Measurements from ENCODE around the gene KCNMB4. TPM values are rescaled to one million over a fixed set of nuclear protein-coding genes. Genes with fewer than 3 reads are reported as not detected.
A peak's percentile ranks its signal among the peaks of the same experiment; 100 is the strongest.

KCNMB4 gene
- total RNA-seq, 3 donors from 2014 or later (not counting 1 experiment from before 2014, with no cell fraction given) = 0.43 TPM; not detected in 2

DNA sequence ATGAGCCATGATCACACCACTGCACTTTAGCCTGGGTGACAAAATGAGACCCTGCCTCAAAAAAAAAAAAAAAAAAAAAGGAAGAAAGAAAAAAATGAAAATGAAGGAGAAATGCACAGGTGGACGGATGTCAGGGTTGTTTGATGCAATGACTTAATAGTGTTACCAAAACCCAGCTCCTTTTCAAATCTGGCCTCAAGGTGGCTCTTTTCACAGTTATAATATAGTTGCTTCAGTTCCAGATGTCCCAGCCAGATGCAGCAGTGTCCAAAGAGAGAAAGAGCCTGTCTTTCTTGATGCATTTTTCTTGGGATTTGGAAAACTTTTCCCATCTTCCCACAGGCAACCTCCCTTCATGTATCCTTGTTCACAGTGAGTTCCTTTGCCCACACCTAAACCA, 36.5 kb downstream of the KCNMB4 start:
- ATAC-seq = no peak
- TF ChIP-seq CTCF (IDR thresholded peaks at IDR 0.05) = no peak
- no peak for DNase-seq
- Mint-ChIP-seq H3K27ac (no peak overlapping the region), H3K4me1 (no peaks in the 10 kb centered on the region), H3K36me3 (no peaks in the 10 kb centered on the region), H3K27me3 (ENCODE audit: low read depth in 2 of 2) (peaks cover 0 to 5% of the 10 kb centered on the region in 2 donors), H3K4me3 (no peak overlapping the region), H3K9me3 (no peaks in the 10 kb centered on the region)
- H3K4me3 ChIP-seq (ENCODE audit: low read length) = no peak overlapping the region
- no peaks in the 10 kb centered on the region for H3K27me3 ChIP-seq (ENCODE audit: control insufficient read depth, insufficient read depth, low read length)
- H3K9me3 ChIP-seq (ENCODE audit: control insufficient read depth, insufficient read depth, low read length) = no peaks in the 10 kb centered on the region
- no CpG with 5 or more reads among the region's 1 CpG for WGBS (ENCODE audit: insufficient coverage)
- H3K36me3 ChIP-seq (ENCODE audit: control insufficient read depth, insufficient read depth, low read length) = no peaks in the 10 kb centered on the region
- H3K27ac ChIP-seq (ENCODE audit: low read length) = no peak overlapping the region
- intact Hi-C loops (cut with micrococcal nuclease) = no loop called here
- no peaks in the 10 kb centered on the region for H3K4me1 ChIP-seq (ENCODE audit: control insufficient read depth, insufficient read depth, low read length)

GRCh38 chr12:70403826-70404225, 37.7 kb downstream of the KCNMB4 start:
- no peak for ATAC-seq
- no peaks in the 10 kb centered on the region for H3K27me3 ChIP-seq (ENCODE audit: control insufficient read depth, insufficient read depth, low read length)
- no peak overlapping the region for H3K27ac ChIP-seq (ENCODE audit: low read length)
- no peak for DNase-seq
- H3K9me3 ChIP-seq (ENCODE audit: control insufficient read depth, insufficient read depth, low read length) = no peaks in the 10 kb centered on the region
- H3K36me3 Mint-ChIP-seq = no peaks in the 10 kb centered on the region
- H3K4me1 Mint-ChIP-seq = no peaks in the 10 kb centered on the region
- H3K4me1 ChIP-seq (ENCODE audit: control insufficient read depth, insufficient read depth, low read length) = no peaks in the 10 kb centered on the region
- H3K27me3 Mint-ChIP-seq (ENCODE audit: low read depth in 2 of 2) = peaks cover 0 to 3% of the 10 kb centered on the region in 2 donors
- H3K27ac Mint-ChIP-seq = no peak overlapping the region
- no peak overlapping the region for H3K4me3 ChIP-seq (ENCODE audit: low read length)
- H3K36me3 ChIP-seq (ENCODE audit: control insufficient read depth, insufficient read depth, low read length) = no peaks in the 10 kb centered on the region
- no peaks in the 10 kb centered on the region for H3K9me3 Mint-ChIP-seq
- intact Hi-C loops (cut with micrococcal nuclease) = no loop called here
- no peak overlapping the region for H3K4me3 Mint-ChIP-seq
- TF ChIP-seq CTCF (IDR thresholded peaks at IDR 0.05) = no peak

GRCh38 chr12:70408004-70408790, 42.1 kb downstream of the KCNMB4 start:
- intact Hi-C loops (cut with micrococcal nuclease) = no loop called here
- no peaks in the 10 kb centered on the region for H3K27me3 ChIP-seq (ENCODE audit: control insufficient read depth, insufficient read depth, low read length)
- H3K4me3 ChIP-seq (ENCODE audit: low read length) = no peak overlapping the region
- peaks cover 0 to 9% of the 10 kb centered on the region in 2 donors for H3K27me3 Mint-ChIP-seq (ENCODE audit: low read depth in 2 of 2)
- DNase-seq = no peak
- no peak overlapping the region for H3K27ac ChIP-seq (ENCODE audit: low read length)
- H3K36me3 ChIP-seq (ENCODE audit: control insufficient read depth, insufficient read depth, low read length) = no peaks in the 10 kb centered on the region
- H3K4me3 Mint-ChIP-seq = no peak overlapping the region
- H3K9me3 Mint-ChIP-seq = no peaks in the 10 kb centered on the region
- no peak overlapping the region for H3K27ac Mint-ChIP-seq
- ATAC-seq = no peak
- no peak for TF ChIP-seq CTCF (IDR thresholded peaks at IDR 0.05)
- H3K4me1 Mint-ChIP-seq = no peaks in the 10 kb centered on the region
- no peaks in the 10 kb centered on the region for H3K9me3 ChIP-seq (ENCODE audit: control insufficient read depth, insufficient read depth, low read length)
- 95% methylated on average over 15 of the region's 16 CpGs for WGBS (ENCODE audit: insufficient coverage)
- no peaks in the 10 kb centered on the region for H3K36me3 Mint-ChIP-seq
- H3K4me1 ChIP-seq (ENCODE audit: control insufficient read depth, insufficient read depth, low read length) = no peaks in the 10 kb centered on the region

DNA sequence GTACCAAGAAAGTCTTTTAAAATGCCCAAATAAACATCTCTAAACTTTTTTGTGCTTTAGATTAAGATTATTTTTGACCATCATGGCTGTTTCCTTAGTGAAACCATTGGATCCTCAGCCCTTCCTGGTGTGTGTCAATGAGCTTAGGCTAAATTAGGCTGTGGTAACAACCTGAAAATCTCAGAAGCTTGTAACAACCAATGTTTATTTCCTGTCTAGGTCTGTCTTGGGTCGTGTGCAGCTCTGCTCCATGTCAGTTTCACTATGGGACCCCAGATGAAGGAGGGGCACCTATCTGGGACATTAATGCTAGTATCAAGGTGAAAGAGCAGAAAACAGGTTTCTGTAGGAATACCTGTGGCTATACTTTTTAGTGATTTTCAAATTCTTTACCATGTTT, 49.9 kb downstream of the KCNMB4 start:
- Mint-ChIP-seq H3K4me3 (no peak overlapping the region), H3K9me3 (no peaks in the 10 kb centered on the region), H3K27me3 (ENCODE audit: low read depth in 2 of 2) (peaks cover 2 to 5% of the 10 kb centered on the region in 2 donors), H3K27ac (no peak overlapping the region), H3K4me1 (peaks cover 0 to 9% of the 10 kb centered on the region in 2 donors), H3K36me3 (no peaks in the 10 kb centered on the region)
- no peaks in the 10 kb centered on the region for H3K36me3 ChIP-seq (ENCODE audit: control insufficient read depth, insufficient read depth, low read length)
- H3K27me3 ChIP-seq (ENCODE audit: control insufficient read depth, insufficient read depth, low read length) = no peaks in the 10 kb centered on the region
- DNase-seq = no peak
- H3K27ac ChIP-seq (ENCODE audit: low read length) = no peak overlapping the region
- intact Hi-C loops (cut with micrococcal nuclease) = no loop called here
- ATAC-seq = peak in 1 of 3 donors; percentile 22
- no peak for TF ChIP-seq CTCF (IDR thresholded peaks at IDR 0.05)
- H3K4me1 ChIP-seq (ENCODE audit: control insufficient read depth, insufficient read depth, low read length) = no peaks in the 10 kb centered on the region
- WGBS (ENCODE audit: insufficient coverage) = 0% methylated on average over 1 of the region's 1 CpG
- no peak overlapping the region for H3K4me3 ChIP-seq (ENCODE audit: low read length)
- no peaks in the 10 kb centered on the region for H3K9me3 ChIP-seq (ENCODE audit: control insufficient read depth, insufficient read depth, low read length)
